Fibroblast of the conjunctiva (primary cell): ENCODE data around the gene SEC22A.

Experiments
- DNase-seq: peaks from one replicate; pipeline ENCODE4 v3.0.0-alpha.2; 2010; ENCODE audit warnings: low read depth

SEC22A gene

GRCh38 chr3:123307064-123307463 lies 105.3 kb downstream of the SEC22A start:
- no peak for DNase-seq

GRCh38 chr3:123310186-123310585 lies 108.4 kb downstream of the SEC22A start:
- no peak for DNase-seq

- DNase-seq: no peak
Observed at GRCh38 chr3:123310741-123311140, 109.0 kb downstream of the SEC22A start.

- no peak for DNase-seq
Observed at GRCh38 chr3:123311201-123311600, 109.5 kb downstream of the SEC22A start.

GRCh38 chr3:123312331-123313265 lies 110.9 kb downstream of the SEC22A start:
- no peak for DNase-seq

- DNase-seq: no peak
Observed at GRCh38 chr3:123313889-123314288, 112.1 kb downstream of the SEC22A start.

GRCh38 chr3:123314359-123315270 lies 112.9 kb downstream of the SEC22A start:
- DNase-seq: no peak

- DNase-seq: no peak
Observed at GRCh38 chr3:123315271-123315595, 113.5 kb downstream of the SEC22A start.

- DNase-seq: no peak
Observed at GRCh38 chr3:123317716-123318115, 116.0 kb downstream of the SEC22A start.

GRCh38 chr3:123318374-123318773 lies 116.6 kb downstream of the SEC22A start:
- DNase-seq: no peak

GRCh38 chr3:123319760-123320159 lies 118.0 kb downstream of the SEC22A start:
- DNase-seq: no peak

- no peak for DNase-seq
Observed at GRCh38 chr3:123320221-123320620, 118.5 kb downstream of the SEC22A start.

- no peak for DNase-seq
Observed at GRCh38 chr3:123321806-123322205, 120.1 kb downstream of the SEC22A start.

- no peak for DNase-seq
Observed at GRCh38 chr3:123322866-123323265, 121.1 kb downstream of the SEC22A start.
